Right lung (tissue), 5 donors: Measurements from ENCODE around the gene DPF3. TPM values are rescaled to one million over a fixed set of nuclear protein-coding genes. Genes with fewer than 3 reads are reported as not detected.

Experiments
- DNase-seq, 2 donors: peaks; one replicate each; pipeline ENCODE4 v3.0.0-alpha.2; 2013
- polyA plus RNA-seq, 5 donors: library from polyadenylated mRNA; unstranded; fragments of 120-200 nt; gene quantifications; one replicate each; pipeline versions ENCODE4 v1.2.1 to v1.2.3, GENCODE V29; 2013; ENCODE audit warnings: inconsistent platforms in 1 of 5, low replicate concordance in 1 of 5; ENCODE audit not compliant: insufficient read length in 5 of 5, insufficient read depth in 1 of 5

DPF3 gene
- polyA plus RNA-seq, 5 donors: 1.6 to 2.4 (median 1.8) TPM

GRCh38 chr14:72600551-72601330, 293.2 kb downstream of the DPF3 start:
- DNase-seq: no peak

GRCh38 chr14:72599579-72600470, 294.1 kb downstream of the DPF3 start:
- DNase-seq: no peak

- DNase-seq: no peak
Measured at GRCh38 chr14:72598306-72598705, 295.6 kb downstream of the DPF3 start.

GRCh38 chr14:72597252-72598233, 296.4 kb downstream of the DPF3 start:
- DNase-seq: no peak

GRCh38 chr14:72595152-72595862, 298.6 kb downstream of the DPF3 start:
- DNase-seq: no peak

GRCh38 chr14:72594099-72594901, 299.6 kb downstream of the DPF3 start:
- no peak for DNase-seq

GRCh38 chr14:72591391-72591790, 302.5 kb downstream of the DPF3 start:
- DNase-seq: no peak

- no peak for DNase-seq
Measured at GRCh38 chr14:72590577-72590976, 303.3 kb downstream of the DPF3 start.

- DNase-seq: no peak
Measured at GRCh38 chr14:72589652-72590051, 304.2 kb downstream of the DPF3 start.

- no peak for DNase-seq
Measured at GRCh38 chr14:72588521-72588920, 305.4 kb downstream of the DPF3 start.

- DNase-seq: no peak
Measured at GRCh38 chr14:72583316-72584272, 310.3 kb downstream of the DPF3 start.

- no peak for DNase-seq
Measured at GRCh38 chr14:72582582-72582981, 311.3 kb downstream of the DPF3 start.

- DNase-seq: no peak
Measured at GRCh38 chr14:72578514-72578913, 315.4 kb downstream of the DPF3 start.

GRCh38 chr14:72577521-72577920, 316.4 kb downstream of the DPF3 start:
- no peak for DNase-seq

- DNase-seq: no peak
Measured at GRCh38 chr14:72576258-72576657, 317.6 kb downstream of the DPF3 start.

- no peak for DNase-seq
Measured at GRCh38 chr14:72574715-72575114, 319.2 kb downstream of the DPF3 start.

GRCh38 chr14:72573725-72574417, 320.0 kb downstream of the DPF3 start:
- no peak for DNase-seq
